HG03064 (cell line): ENCODE measurements around the gene ELF1.
"Not testable (repeated sequence)": the region's sequence is repeated elsewhere in the genome, so short reads cannot be mapped to it uniquely, and the experiment has no call there.

Experiments used
- ATAC-seq: cut with Tn5 transposase; IDR thresholded peaks from one replicate; pipeline ENCODE4 v1.9.1; 2021; ENCODE audit warnings: low read depth; ENCODE audit not compliant: unreplicated experiment

Gene ELF1

DNA sequence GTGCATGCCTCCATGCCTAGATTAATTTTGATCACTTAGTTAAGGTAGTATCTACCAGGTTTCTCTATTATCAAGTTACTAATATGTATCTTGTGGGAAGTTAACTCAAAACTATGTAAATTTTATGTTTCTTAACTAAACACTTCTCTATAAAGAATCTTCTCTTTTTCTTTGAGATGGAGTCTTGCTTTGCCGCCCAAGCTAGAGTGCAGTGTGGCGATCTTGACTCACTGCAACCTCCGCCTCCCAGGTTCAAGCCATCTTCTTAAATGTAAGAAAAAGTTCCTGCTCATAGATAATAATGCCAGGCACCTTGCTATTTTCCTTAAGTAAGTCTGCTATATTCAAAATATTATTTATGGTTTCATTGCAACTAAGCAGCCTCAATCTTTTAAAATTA, 58.4 kb downstream of the ELF1 start:
- ATAC-seq: no peak

DNA sequence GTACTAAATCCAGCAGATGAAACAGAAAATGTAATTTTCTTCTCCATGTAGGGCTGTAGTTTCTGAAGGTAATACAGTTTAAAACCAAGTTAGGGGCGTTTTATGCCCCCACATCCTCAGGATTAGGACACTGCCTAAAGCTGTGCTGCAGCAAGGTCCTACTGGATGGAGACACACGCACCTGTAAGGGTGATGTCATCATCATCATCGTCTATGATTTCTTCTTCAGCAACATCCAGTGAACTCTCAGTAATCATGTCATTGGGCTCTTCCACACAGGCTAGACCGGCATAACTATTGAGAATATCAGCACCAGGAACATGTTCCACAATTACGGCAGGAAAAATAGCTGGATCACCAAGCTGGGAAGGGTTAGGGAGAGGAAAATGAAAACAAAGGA, 60.5 kb downstream of the ELF1 start:
- no peak for ATAC-seq

- ATAC-seq: no peak
These were observed 72.6 kb downstream of the ELF1 start for GRCh38 chr13:40946485-40946884.

- ATAC-seq: no peak
These were observed 76.0 kb downstream of the ELF1 start for GRCh38 chr13:40943073-40943472.

- ATAC-seq: no peak
These were observed 77.5 kb downstream of the ELF1 start for GRCh38 chr13:40941581-40941980.

- ATAC-seq: no peak
These were observed 78.3 kb downstream of the ELF1 start for GRCh38 chr13:40940841-40941240.

DNA sequence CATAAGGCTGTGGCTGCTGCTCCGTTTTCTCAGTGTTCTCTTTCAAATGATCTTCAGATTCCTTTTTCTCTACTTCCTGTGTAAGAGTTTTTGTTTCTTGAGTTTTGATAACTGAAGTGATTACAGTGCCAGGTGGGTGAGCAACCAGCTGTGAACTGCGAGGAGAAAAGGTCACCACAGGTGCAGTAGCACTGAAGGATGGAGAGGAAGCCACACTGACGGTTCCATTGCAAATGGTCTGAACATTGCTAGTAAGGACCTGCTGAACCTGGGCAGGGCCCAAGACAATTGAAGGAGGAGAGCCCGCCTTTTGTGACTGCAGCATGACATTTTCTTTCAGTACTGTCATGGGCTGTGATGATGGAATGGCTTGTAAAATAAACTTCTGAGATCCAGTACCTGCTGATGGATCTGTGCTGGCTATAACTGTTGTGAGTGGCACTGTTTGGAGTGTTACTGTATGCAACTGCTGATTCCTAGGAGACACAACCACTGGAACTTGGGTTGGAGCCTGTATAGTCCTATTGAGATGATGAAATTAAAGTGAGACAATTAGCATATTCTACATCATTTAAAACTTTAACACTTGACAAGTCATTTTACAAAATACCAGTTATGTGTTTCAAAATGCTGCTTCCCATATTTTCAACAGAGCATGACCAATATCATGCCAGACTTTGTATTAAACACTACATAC, 85.5 kb downstream of the ELF1 start:
- peak; percentile 78 for ATAC-seq

DNA sequence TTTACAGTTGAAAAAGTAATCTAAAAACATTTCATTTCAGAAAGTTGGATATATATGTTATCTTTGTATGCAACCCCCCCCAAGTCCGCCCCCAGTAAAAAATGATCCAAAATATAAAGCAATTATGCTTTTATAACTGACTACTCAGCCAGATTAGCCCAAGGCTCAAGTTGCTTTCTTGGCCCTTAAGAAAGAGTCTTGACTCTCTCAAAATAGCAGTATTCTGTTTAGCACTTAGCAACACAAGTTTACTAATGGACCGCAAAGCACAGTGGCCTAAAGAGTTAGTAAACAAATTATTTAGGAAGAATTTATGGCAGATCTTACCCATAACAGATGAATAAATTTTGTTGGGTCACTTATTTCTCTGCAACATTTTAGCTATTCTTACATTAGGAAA, 86.9 kb downstream of the ELF1 start:
- no peak for ATAC-seq

GRCh38 chr13:40931719-40932118, 87.4 kb downstream of the ELF1 start:
- ATAC-seq: no peak

- not testable (repeated sequence) for ATAC-seq
These were observed 89.2 kb downstream of the ELF1 start for GRCh38 chr13:40929883-40930282.

DNA sequence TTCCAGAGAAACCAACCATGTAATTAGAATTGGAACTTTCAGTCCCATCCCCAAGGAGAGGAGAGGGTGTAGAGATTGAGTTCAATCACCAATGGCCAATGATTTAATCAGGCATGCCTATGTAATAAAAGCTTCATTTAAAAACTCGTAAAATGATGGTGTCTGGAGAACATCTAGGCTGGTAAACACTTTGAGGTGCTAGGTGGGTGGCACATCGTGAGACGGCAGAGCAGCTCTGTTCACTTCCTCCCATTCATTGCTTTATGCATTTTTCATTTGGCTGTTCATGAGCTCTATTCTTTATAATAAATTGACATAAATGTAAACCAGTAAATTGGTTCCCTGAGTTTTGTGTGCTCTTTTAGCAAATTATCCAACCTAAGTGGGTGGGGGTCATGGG, 90.1 kb downstream of the ELF1 start:
- no peak for ATAC-seq

- no peak for ATAC-seq
These were observed 91.2 kb downstream of the ELF1 start for GRCh38 chr13:40927929-40928328.

DNA sequence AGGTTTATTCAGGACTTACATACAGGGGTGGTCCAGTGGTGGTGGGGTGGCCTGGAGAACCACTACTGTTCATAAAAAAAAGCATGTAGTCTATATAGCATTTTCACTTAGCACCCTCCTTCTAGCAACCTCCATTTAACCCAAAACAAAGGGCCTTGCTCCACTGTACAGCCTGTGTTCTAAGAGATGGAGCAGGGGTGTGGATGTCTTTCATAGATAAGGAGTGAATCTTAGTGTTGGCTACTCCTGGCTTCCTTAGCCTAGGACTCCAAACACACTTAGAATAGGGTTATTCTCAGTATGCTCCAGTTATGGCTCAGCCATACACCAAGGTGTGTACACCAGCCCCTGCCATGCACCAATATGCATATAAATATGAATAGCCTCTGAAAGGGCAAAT, 95.2 kb downstream of the ELF1 start:
- ATAC-seq: no peak

- ATAC-seq: no peak
These were observed 96.6 kb downstream of the ELF1 start for GRCh38 chr13:40922437-40923040.

- ATAC-seq: no peak
These were observed 98.3 kb downstream of the ELF1 start for GRCh38 chr13:40920826-40921225.

DNA sequence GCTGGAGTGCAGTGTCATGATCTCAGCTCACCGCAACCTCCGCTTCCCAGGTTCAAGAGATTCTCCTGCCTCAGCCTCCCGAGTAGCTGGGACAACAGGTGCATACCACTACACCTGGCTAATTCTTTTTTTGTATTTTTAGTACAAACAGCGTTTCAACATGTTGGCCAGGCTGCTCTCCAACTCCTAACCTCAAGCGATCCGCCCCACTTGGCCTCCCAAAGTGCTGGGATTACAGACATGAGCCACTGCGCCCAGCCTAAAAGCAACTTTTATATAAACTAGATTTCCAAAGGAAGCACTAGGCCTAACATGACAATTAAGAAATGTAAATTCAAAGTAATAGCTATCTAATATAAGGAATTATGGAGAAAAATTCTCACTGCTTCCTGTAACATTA, 99.2 kb downstream of the ELF1 start:
- not testable (repeated sequence) for ATAC-seq

DNA sequence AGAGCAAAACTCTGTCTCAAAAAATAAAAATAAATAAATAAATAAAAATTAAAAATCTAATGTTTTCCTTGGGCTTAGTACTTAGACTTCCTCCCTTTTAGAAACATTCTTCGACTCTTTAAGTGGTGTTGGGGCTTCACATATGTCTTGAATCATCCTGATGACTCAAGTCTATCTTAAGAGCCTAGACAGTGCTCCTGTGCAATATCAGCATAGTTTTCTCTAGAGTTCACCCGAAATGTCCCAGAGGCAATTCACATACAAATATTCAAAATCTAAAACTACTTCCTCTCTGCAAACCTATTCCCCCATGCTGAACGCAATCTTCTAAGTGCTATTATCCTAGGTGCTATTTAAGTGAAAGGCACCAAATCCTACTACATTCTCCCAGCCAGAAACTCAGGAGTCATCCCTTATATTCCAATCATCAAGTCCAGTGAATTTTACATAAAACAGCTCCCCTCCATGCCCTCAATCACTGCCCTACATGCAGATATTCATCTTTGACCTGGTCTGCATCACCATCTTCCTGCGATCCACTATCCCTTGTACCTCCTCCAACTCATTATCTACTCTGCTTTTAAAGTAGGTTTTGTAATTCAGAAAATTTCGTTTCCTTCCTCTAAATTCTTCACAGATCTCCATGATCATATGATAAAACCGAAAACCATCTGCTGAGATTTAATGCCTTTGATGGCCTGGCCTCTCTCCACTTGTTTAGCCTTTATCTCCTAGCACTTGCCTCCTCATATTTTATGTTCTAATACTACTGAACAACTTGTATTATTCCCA, 102.7 kb downstream of the ELF1 start:
- no peak for ATAC-seq

GRCh38 chr13:40914863-40915262, 104.3 kb downstream of the ELF1 start:
- ATAC-seq: not testable (repeated sequence)

- no peak for ATAC-seq
These were observed 107.8 kb downstream of the ELF1 start for GRCh38 chr13:40911341-40911740.

DNA sequence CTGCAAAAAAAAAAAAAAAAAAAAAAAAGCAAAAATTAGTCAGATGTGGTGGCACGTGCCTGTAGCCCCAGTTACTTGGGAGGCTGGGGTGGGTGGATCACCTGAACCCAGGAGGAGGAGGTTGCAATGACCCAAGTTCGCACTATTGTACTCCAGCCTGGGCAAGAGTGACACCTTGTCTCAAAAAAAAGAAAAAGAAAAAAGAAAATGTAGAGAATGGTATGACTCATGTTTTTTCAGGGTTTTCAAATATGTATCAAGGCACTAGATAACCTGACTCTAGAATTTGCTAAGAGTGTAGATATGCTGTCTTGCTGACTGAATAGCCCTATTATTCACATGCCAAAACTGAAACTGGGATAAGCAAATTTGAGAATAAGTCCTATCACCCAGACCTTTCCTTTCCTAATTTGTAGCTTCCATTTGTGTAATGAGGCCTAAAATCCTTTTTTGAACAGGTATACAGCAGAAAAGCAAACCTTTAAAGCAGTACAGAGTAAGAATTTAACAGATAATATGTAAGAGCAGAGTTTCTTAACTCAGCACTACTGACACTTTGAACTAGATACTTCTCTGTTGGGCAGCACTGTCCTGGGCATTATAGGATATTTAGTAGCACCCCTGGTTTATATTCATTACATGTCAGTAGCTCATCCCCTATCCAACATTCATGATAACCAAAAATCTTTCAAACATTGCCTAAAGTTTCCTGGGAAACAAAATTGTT, 108.6 kb downstream of the ELF1 start:
- ATAC-seq: no peak
